HUDEP-2 (cell line): ENCODE results near the gene SESTD1.
"Not testable (repeated sequence)": the region's sequence is repeated elsewhere in the genome, so short reads cannot be mapped to it uniquely, and the experiment has no call there.

Source experiments
- DNase-seq, 76 experiments: peaks; one replicate each; lab custom pipeline; 2025; ENCODE audit not compliant: unreplicated experiment in 76 of 76; lab: John Stamatoyannopoulos, UW

Gene SESTD1

DNA sequence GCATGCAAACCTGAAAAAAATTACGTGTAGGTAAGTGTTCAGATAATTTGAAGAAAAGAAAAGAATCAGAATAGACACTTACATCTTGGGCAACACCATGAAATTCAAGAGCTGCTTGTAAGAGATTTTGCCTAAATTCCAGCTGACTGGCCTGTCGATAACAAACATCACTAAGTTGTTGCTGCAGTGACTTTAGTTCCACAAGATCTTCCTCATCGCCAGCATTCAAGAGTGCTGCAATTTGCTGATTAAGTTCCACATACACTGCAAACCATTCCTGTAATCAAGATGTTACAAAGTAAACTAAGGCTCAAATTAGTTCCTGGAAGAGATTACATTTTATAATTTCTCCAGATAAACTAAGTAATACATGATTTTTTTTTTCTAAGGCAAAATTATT, 140.3 kb downstream of the SESTD1 start:
- DNase-seq = no peak

DNA sequence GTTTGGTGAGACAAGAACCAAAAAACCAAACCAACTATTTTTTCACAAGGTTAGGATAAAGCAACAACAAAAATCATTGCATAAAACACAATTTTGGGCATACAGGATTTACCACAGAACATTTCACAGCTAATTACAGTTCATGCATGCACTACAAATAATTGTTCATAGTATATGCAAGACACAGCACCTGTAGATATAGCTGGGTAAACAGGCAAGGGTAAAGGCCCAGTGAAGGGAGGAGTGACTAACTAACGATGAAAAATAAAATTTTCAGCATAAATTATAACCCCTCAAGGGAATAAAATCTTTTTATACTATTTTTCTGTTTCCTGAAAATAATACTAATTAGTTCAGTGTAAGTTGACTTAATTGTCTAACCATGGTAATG, 141.4 kb downstream of the SESTD1 start:
- DNase-seq = no peak

GRCh38 chr2:179107737-179108136, 156.9 kb downstream of the SESTD1 start:
- no peak for DNase-seq

DNA sequence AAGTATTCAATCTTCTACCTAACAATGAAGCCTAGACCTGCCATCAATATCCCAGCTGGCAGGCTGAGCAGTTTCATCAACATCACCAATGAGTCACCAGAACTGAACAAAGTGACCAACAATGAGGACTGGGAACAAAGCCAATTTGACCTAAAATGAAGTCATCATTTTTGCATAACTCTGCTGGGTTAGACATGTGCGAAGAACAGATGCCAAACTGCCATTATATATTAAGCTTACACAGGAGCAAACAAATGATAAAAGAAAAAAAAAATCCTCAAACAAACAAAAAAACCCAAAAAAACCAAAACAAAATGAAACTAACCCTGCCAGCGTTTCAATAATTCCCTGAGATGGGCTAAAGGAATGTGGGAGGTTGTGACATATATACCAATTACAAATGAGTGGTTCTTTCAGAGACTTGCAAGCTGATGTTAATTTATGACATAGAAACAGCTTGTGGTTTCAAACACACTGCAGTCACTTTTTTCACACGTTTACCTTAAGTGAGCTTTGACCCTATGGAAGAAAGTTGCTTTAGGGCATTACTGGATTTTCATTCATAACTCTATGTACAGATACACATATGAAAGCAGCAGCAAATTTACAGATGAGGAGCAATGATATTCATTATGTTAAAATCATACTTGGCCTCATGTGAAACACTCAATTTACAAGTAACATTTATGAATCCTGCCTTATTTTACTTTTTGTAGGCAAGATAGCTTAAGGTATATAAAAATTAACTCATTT, 157.8 kb downstream of the SESTD1 start:
- peak in 18 of 76 experiments; percentile 5 to 24 (median 13) for DNase-seq

GRCh38 chr2:179106342-179106675, 158.3 kb downstream of the SESTD1 start:
- no peak for DNase-seq

- DNase-seq = no peak
Measured at GRCh38 chr2:179104736-179105135, 159.9 kb downstream of the SESTD1 start.

- no peak for DNase-seq
Measured at GRCh38 chr2:179098080-179098689, 166.4 kb downstream of the SESTD1 start.

DNA sequence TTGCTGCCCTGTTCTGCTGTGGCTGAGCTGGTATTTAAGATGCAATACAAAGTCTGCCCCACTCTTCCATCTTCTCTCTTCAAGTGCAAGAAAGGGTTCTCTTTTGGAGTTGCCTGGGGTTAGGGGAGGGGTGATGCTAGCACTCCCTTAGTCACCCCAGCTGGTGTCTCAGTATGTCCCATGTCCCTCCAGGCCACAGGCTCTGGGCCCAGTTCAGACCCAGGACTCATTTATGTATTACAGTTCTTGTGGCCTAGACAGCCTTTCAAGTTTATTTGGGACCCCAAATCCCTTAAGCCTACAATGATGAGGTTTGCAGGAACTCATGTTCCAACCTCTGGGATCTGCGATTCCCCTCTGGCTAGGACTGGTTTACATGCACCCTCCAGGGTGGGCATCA, 167.5 kb downstream of the SESTD1 start:
- DNase-seq = no peak

GRCh38 chr2:179096090-179096489, 168.5 kb downstream of the SESTD1 start:
- DNase-seq = no peak

DNA sequence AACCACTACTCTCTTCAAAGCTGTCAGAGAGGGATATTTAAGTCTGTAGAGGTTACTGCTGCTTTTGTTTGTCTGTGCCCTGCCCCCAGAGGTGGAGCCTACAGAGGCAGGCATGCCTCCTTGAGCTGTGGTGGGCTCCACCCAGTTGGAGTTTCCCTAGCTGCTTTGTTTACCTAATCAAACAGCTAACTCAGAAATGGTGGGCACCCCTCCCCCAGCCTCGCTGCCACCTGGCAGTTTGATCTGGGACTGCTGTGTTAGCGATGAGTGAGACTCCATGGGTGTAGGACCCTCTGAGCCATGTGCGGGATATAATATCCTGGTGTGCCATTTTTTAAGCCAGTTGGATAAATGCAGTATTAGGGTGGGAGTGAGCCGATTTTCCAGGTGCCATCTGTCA, 171.7 kb downstream of the SESTD1 start:
- DNase-seq = not testable (repeated sequence)

DNA sequence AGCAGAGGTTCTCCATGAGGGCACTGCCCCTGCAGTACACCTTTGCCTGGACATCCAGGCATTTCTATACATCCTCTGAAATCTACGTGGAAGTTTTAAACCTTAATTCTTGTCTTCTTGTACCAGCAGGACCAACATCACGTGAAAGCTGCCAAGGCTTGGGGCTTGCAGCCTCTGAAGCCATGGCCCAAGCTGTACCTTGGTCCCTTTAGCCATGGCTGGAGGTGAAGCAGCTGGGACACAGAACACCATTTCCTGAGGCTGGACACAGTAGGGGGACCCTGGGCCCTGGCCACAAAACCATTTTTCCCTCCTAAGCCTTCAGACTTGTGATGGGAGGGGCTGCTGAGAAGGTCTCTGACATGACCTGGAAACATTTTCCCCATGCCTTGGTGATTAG, 181.9 kb downstream of the SESTD1 start:
- DNase-seq = no peak

- no peak for DNase-seq
Measured at GRCh38 chr2:179081954-179082353, 182.7 kb downstream of the SESTD1 start.

- no peak for DNase-seq
Measured at GRCh38 chr2:179072527-179072926, 192.1 kb downstream of the SESTD1 start.

- no peak for DNase-seq
Measured at GRCh38 chr2:179071810-179072355, 192.7 kb downstream of the SESTD1 start.

DNA sequence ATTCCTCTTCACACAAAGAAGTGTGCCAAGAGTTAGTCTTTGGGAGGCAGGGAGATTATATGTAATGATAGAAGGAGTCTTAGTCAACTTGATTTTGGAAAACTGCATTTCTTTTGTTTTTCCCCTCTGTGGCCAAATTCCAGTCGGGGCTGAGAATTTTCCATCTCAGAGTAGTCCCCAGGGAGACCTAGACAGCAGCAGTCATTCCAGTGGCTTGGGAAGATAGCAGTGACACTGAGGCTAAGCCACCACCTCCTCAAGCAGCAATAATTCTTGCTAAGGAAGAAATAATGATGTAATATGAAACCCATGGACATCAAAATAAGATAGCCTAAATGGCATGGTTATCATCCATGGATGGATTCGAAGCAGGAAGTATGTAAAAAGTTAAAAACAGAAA, 193.7 kb downstream of the SESTD1 start:
- no peak for DNase-seq

- DNase-seq = no peak
Measured at GRCh38 chr2:179069685-179070084, 194.9 kb downstream of the SESTD1 start.

- DNase-seq = no peak
Measured at GRCh38 chr2:179068991-179069643, 195.5 kb downstream of the SESTD1 start.

DNA sequence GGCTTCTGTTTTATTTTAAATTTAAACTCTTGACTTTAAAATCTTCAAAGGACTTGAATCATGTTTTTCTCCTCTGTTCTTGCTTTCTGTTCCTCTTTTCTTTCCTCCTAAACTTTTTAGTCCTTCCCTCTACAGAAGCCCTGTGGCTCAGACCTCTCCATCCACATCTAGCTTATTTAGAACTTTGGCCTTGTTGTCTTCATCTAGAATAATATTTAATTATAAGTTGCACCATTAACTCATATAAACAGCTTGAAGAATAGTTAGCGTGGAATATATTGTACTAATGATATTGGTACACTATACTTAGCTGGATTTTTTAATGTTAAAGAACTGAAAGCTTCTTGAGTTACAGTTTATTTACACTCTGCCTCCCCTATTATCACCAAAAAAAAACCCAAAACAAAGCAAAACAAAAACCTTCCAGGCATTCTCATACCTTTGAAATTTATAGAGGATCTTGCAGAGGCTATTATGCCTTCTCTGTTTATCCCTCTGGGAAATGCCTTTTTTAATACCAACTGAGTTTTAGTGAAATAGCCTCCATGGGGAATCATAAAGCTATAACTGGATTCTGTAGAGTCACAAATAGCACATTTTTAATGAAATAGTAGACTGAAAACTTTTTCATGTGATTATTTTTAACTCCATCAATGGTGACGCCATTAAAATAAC, 205.5 kb downstream of the SESTD1 start:
- DNase-seq = no peak

DNA sequence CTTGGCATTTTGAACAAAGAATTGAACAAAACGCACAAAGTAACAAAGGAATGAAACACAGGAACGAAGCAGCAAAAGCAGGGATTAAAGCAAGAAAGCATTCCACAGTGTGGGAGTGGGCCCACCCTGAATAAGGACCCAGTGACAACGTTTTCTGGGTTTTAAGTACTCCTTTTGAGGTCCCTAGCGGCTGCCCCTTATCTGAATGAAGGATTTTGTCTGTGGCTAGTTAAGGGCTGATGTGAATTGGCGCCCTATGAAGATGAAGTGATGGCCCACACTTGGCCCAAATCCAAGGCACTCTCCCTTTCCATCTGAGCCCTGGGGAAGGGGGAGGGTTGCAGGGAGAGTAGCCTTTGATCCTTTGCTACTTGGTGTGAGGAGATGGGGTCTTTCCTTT, 206.9 kb downstream of the SESTD1 start:
- peak in 5 of 76 experiments; percentile 0 to 5 (median 1) for DNase-seq

DNA sequence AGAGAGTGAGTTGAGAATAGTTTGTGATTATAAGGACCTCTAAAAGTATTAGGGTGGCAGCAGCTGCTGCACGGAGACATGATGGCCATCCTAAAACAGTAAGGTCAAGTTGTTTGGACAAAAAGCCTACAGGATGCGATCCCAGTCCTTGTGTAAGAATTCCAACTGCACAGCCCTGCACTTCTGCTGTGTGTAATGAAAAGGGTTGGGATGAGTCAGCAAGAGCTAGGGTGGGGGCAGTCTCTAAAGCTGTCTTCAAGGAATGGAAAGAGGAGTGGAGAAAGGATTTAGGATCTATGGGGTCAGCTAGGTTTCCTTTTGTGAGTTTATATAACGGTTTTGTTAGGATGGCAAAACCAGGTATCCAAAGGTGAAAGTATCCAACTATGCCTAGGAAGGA, 211.1 kb downstream of the SESTD1 start:
- DNase-seq = not testable (repeated sequence)
